Lower leg skin (tissue), 4 donors: ENCODE results near the gene SAT2. TPM values are rescaled to one million over a fixed set of nuclear protein-coding genes. Genes with fewer than 3 reads are reported as not detected.
"Not testable (repeated sequence)": the region's sequence is repeated elsewhere in the genome, so short reads cannot be mapped to it uniquely, and the experiment has no call there.

Experiments used
- DNase-seq, 2 donors: peaks; one replicate each; pipeline ENCODE4 v3.0.0-alpha.2; 2019; ENCODE audit warnings: low spot score in 2 of 2
- H3K4me3 ChIP-seq: fragments of 200-600 bp; sonication (generic); 2 replicates; pipeline ENCODE4 v1.5.1; 2017; ENCODE audit warnings: mild to moderate bottlenecking, low read depth; ENCODE audit not compliant: poor library complexity, severe bottlenecking
- POLR2A ChIP-seq, 2 donors: fragments of 450-650 bp; IDR thresholded peaks; one replicate each; pipeline ENCODE4 v1.6.1; 2016 to 2017; ENCODE audit warnings: antibody characterized with exemption in 2 of 2, mild to moderate bottlenecking in 1 of 2, moderate library complexity in 1 of 2
- WGBS, 2 donors: methylation state at CpG; one replicate each; pipeline ENCODE4 v1.1.5; 2018; 5-methylcytosine and 5-hydroxymethylcytosine counted together
- intact Hi-C: fragments of 100-400 bp; cut with DNase I; formaldehyde crosslinking; loops from one replicate; pipeline ENCODE4 v1.15.0; 2023; ENCODE audit warnings: low total_unique reads
- total RNA-seq, 4 donors: library from RNA; depleted of rRNA; stranded (reverse); fragments of >200 nt; gene quantifications; one replicate each; pipeline ENCODE4 v1.1.0, GENCODE V29; 2016
- TF ChIP-seq, protein P1 (sequence below), 3 donors: fragments of 450-650 bp; IDR thresholded peaks; one replicate each; pipeline ENCODE4 v1.5.1; 2016; ENCODE audit warnings: antibody characterized with exemption in 3 of 3, mild to moderate bottlenecking in 3 of 3, moderate library complexity in 2 of 3

The SAT2 gene
- total RNA-seq, 4 donors from 2014 or later: 32.7 to 50.5 (median 43.0) TPM

DNA sequence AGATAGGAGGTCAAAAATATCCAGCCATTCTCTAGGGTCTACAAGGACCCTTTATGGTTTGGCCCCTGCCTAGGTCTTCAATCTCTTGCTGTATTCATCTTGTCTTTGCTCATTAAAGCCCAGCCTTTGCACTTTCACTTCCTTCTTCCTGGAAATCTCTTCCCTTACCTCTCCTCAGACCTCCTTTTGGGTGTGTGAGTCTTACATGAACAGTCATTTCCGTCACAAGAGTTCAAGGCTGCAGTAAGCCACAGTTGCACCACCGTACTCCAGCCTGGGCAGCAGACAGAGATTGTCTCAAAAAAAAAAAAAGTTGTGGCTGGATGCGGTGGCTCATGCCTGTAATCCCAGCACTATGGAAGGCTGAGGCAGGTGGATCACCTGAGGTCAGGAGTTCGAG lies 17.2 kb upstream of the SAT2 start:
- 85 to 88% methylated on average over 4 of the region's 4 CpGs for WGBS, 2 donors

DNA sequence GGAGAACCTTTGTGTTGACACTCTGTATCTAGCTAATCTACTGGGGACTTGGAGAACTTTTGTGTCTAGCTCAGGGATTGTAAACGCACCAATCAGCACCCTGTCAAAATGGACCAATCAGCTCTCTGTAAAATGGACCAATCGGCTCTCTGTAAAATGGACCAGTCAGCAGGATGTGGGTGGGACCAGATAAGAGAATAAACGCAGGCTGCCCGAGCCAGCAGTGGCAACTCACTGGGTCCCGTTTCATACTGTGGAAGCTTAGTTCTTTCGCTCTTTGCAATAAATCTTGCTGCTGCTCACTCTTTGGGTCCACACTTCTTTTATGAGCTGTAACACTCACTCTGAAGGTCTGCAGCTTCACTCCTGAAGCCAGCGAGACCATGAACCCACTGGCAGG lies 14.0 kb upstream of the SAT2 start:
- H3K4me3 ChIP-seq, DNase-seq, intact Hi-C loops: not testable (repeated sequence)
- 63 to 67% methylated on average over 7 of the region's 7 CpGs for WGBS, 2 donors

More for the DNA sequence above, 17.2 kb upstream of the SAT2 start:
- TF ChIP-seq, protein P1, sequence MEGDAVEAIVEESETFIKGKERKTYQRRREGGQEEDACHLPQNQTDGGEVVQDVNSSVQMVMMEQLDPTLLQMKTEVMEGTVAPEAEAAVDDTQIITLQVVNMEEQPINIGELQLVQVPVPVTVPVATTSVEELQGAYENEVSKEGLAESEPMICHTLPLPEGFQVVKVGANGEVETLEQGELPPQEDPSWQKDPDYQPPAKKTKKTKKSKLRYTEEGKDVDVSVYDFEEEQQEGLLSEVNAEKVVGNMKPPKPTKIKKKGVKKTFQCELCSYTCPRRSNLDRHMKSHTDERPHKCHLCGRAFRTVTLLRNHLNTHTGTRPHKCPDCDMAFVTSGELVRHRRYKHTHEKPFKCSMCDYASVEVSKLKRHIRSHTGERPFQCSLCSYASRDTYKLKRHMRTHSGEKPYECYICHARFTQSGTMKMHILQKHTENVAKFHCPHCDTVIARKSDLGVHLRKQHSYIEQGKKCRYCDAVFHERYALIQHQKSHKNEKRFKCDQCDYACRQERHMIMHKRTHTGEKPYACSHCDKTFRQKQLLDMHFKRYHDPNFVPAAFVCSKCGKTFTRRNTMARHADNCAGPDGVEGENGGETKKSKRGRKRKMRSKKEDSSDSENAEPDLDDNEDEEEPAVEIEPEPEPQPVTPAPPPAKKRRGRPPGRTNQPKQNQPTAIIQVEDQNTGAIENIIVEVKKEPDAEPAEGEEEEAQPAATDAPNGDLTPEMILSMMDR (IDR thresholded peaks at IDR 0.05): no peak
- intact Hi-C loops: no loop called here
- DNase-seq: no peak
- H3K4me3 ChIP-seq: no peak overlapping the region

DNA sequence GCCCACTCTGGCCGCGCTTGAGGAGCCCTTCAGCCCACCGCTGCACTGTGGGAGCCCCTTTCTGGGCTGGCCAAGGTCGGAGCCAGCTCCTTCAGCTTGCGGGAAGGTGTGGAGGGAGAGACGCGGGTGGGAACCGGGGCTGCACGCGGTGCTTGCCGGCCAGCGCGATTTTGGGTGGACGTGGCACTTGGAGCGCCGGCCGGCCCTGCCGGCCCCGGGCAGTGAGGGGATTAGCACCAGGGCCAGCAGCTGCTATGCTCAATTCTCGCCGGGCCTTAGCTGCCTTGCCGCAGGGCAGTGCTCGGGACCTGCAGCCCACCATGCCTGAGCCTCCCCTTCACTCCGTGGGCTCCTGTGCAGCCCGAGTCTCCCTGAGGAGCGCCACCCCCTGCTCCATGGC lies 13.2 kb upstream of the SAT2 start:
- TF ChIP-seq POLR2A (IDR thresholded peaks at IDR 0.05): no peak
- TF ChIP-seq, protein P1 (IDR thresholded peaks at IDR 0.05): no peak
- no peak for DNase-seq
- no peak overlapping the region for H3K4me3 ChIP-seq
- intact Hi-C loops: no loop called here
- 92 to 97% methylated on average over 17 to 24 of the region's 26 CpGs for WGBS, 2 donors

DNA sequence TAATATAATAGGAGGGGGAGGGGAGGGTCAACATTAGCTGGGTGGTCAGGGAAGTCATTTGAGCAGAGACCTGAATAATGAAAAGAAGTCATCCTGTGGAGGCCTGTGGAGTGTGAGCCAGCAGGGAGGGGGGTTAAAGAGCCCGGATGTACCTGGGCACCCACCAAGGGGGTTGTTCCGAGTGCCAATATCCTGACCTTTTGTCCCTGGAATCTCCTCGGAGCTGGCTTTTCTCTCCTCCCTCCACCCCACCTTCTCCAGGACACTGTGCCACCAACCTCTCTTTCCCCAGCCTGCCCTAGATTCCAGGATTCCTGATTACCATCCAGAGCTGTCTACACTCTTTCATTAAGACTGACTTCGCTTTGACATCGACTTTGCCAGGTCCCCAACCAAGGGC lies 8.5 kb upstream of the SAT2 start:
- no peak overlapping the region for H3K4me3 ChIP-seq
- whole genome bisulfite sequencing, 2 donors: 62 to 67% methylated on average over 5 of the region's 5 CpGs
- no peak for TF ChIP-seq POLR2A (IDR thresholded peaks at IDR 0.05)
- TF ChIP-seq, protein P1 (IDR thresholded peaks at IDR 0.05): no peak
- intact Hi-C loops: no loop called here
- no peak for DNase-seq

DNA sequence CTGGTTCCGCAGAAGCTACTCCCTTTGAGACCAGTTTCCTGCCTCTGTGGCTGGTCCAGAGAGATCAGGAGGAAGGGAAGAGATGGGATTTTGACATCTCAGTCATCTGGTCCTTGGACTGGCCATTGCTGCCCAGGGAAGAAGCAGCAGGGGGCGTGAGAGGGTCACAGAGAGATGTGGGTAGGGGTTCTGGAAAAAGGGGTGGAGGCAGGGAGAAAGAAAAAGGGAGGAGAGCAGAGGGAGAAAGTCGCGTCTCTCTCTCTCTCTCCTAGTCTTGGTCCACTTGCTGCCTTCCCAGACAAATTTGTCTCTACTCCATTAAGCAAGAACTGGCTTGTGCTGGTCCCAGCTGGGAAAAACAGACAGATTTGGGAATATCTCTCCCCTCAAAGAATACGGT lies 6.8 kb upstream of the SAT2 start:
- no peak overlapping the region for H3K4me3 ChIP-seq
- whole genome bisulfite sequencing, 2 donors: 24 to 34% methylated on average over 5 of the region's 5 CpGs
- no peak for TF ChIP-seq POLR2A (IDR thresholded peaks at IDR 0.05)
- TF ChIP-seq, protein P1 (IDR thresholded peaks at IDR 0.05): no peak
- DNase-seq: no peak
- intact Hi-C loops: no loop called here

DNA sequence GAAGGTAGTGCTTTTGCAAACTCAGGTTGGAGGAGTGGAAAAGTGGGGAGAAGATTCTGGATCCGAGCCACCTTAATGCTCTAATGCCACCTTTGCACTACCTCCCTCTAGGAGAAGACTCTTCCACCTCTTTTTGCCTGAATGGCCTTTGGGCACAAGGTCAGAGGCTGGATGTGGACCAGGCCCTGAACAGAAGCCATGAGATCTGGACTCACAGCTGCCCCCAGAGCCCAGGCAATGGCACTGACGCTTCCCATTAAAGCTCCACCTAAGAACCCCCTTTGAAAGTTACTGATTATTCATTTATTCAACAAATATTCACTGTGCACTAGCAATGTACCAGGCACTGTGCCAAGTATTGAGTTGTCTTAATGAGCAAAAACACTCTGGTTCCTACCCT lies 5.5 kb upstream of the SAT2 start:
- DNase-seq: no peak
- H3K4me3 ChIP-seq: no peak overlapping the region
- WGBS, 2 donors: 91 to 98% methylated on average over 2 of the region's 2 CpGs
- intact Hi-C loops: no loop called here
- TF ChIP-seq POLR2A (IDR thresholded peaks at IDR 0.05): no peak
- TF ChIP-seq, protein P1 (IDR thresholded peaks at IDR 0.05): no peak
